H9 (cell line): ENCODE data around the gene SS18L1. TPM values are rescaled to one million over a fixed set of nuclear protein-coding genes. Genes with fewer than 3 reads are reported as not detected.

Source experiments
- DNase-seq: peaks from one replicate; pipeline ENCODE4 v3.0.0-alpha.2; 2017
- H2AFZ ChIP-seq: one replicate; pipeline ENCODE4 v1.6.1; 2013; ENCODE audit warnings: mild to moderate bottlenecking, low read length, control low read depth, moderate library complexity
- H2AK5ac ChIP-seq: 2 replicates; pipeline ENCODE4 v1.6.1; 2013; ENCODE audit warnings: low read length, control low read depth, mixed read lengths; ENCODE audit not compliant: insufficient read length
- H2BK120ac ChIP-seq: one replicate; pipeline ENCODE4 v1.6.1; 2013; ENCODE audit warnings: low read depth, mild to moderate bottlenecking, low read length, control low read depth, inconsistent platforms; ENCODE audit not compliant: poor library complexity, severe bottlenecking
- H2BK12ac ChIP-seq: 2 replicates; pipeline ENCODE4 v1.6.1; 2013; ENCODE audit warnings: low read length, control low read depth, mixed read lengths, low read depth; ENCODE audit not compliant: insufficient read length
- H2BK15ac ChIP-seq: 2 replicates; pipeline ENCODE4 v1.6.1; 2013; ENCODE audit warnings: low read depth, low read length, control low read depth
- H2BK20ac ChIP-seq: one replicate; pipeline ENCODE4 v1.6.1; 2013; ENCODE audit warnings: low read depth, mild to moderate bottlenecking, low read length, control low read depth, inconsistent platforms; ENCODE audit not compliant: poor library complexity, severe bottlenecking
- H2BK5ac ChIP-seq: 2 replicates; pipeline ENCODE4 v1.6.1; 2013; ENCODE audit warnings: low read length, control low read depth, mixed read lengths; ENCODE audit not compliant: insufficient read length
- H3K14ac ChIP-seq: 2 replicates; pipeline ENCODE4 v1.6.1; 2013; ENCODE audit warnings: low read length, control low read depth; ENCODE audit not compliant: insufficient read depth
- H3K18ac ChIP-seq: 2 replicates; pipeline ENCODE4 v1.6.1; 2013; ENCODE audit warnings: low read depth, mild to moderate bottlenecking, mixed read lengths, low read length, control low read depth; ENCODE audit not compliant: insufficient read length
- H3K23ac ChIP-seq: 2 replicates; pipeline ENCODE4 v1.6.1; 2013; ENCODE audit warnings: low read length, control low read depth, mixed read lengths, low read depth; ENCODE audit not compliant: insufficient read length
- H3K23me2 ChIP-seq: 2 replicates; pipeline ENCODE4 v1.6.1; 2013; ENCODE audit warnings: low read depth, mild to moderate bottlenecking, mixed read lengths, low read length, control low read depth; ENCODE audit not compliant: insufficient read length, poor library complexity, severe bottlenecking
- H3K27ac ChIP-seq: 2 replicates; pipeline ENCODE4 v1.5.1; 2013; ENCODE audit warnings: low read length, control low read depth, mixed read lengths, low read depth; ENCODE audit not compliant: insufficient read length
- H3K27me3 ChIP-seq: 2 replicates; pipeline ENCODE4 v1.6.1; 2013; ENCODE audit warnings: low read length, control low read depth, inconsistent platforms; ENCODE audit not compliant: insufficient read depth
- H3K4ac ChIP-seq: 2 replicates; pipeline ENCODE4 v1.6.1; 2013; ENCODE audit warnings: low read depth, mild to moderate bottlenecking, control low read depth, inconsistent platforms, low read length, moderate library complexity
- H3K4me1 ChIP-seq: 2 replicates; pipeline ENCODE4 v1.6.1; 2013; ENCODE audit warnings: low read length, control low read depth, inconsistent platforms; ENCODE audit not compliant: insufficient read depth
- H3K4me2 ChIP-seq: 2 replicates; pipeline ENCODE4 v1.6.1; 2013; ENCODE audit warnings: low read length, control low read depth, mixed read lengths; ENCODE audit not compliant: insufficient read length, insufficient read depth
- H3K56ac ChIP-seq: 2 replicates; pipeline ENCODE4 v1.6.1; 2013; ENCODE audit warnings: low read depth, mild to moderate bottlenecking, mixed read lengths, low read length, control low read depth; ENCODE audit not compliant: insufficient read length
- H3K79me1 ChIP-seq: 2 replicates; pipeline ENCODE4 v1.6.1; 2013; ENCODE audit warnings: low read depth, mild to moderate bottlenecking, moderate library complexity, low read length, control low read depth, inconsistent platforms; ENCODE audit not compliant: insufficient read depth, poor library complexity, severe bottlenecking
- H3K79me2 ChIP-seq: 2 replicates; pipeline ENCODE4 v1.6.1; 2013; ENCODE audit warnings: low read length, control low read depth, inconsistent platforms; ENCODE audit not compliant: insufficient read depth
- H3K9ac ChIP-seq: 2 replicates; pipeline ENCODE4 v1.6.1; 2013; ENCODE audit warnings: low read length, control low read depth, mixed read lengths; ENCODE audit not compliant: insufficient read length; ENCODE audit errors: extremely low read depth
- H3K9me3 ChIP-seq: one replicate; pipeline ENCODE4 v1.6.1; 2013; ENCODE audit warnings: low read depth, low read length, inconsistent platforms; ENCODE audit not compliant: control insufficient read depth
- H3T11ph ChIP-seq: one replicate; pipeline ENCODE4 v1.6.1; 2013; ENCODE audit warnings: mild to moderate bottlenecking, low read length, control low read depth, inconsistent platforms
- H4K20me1 ChIP-seq: one replicate; pipeline ENCODE4 v1.6.1; 2013; ENCODE audit not compliant: control insufficient read depth, insufficient read length, insufficient read depth
- H4K5ac ChIP-seq: 2 replicates; pipeline ENCODE4 v1.6.1; 2013; ENCODE audit warnings: low read depth, mild to moderate bottlenecking, mixed read lengths, low read length, control low read depth; ENCODE audit not compliant: insufficient read length
- H4K8ac ChIP-seq: replicated peaks from 2 replicates; pipeline ENCODE4 v1.6.1; 2013; ENCODE audit warnings: low read length, control low read depth, mixed read lengths, low read depth; ENCODE audit not compliant: insufficient read length
- H4K91ac ChIP-seq: 2 replicates; pipeline ENCODE4 v1.6.1; 2013; ENCODE audit warnings: low read depth, mild to moderate bottlenecking, moderate library complexity, mixed read lengths, low read length, control low read depth; ENCODE audit not compliant: insufficient read length
- H3K27ac Mint-ChIP-seq, 3 experiments: 2 replicates in 2 of 3; 3 replicates in 1 of 3; pipeline ENCODE4 v1.8.0; 2020 to 2021; ENCODE audit warnings: mixed read lengths in 3 of 3, mild to moderate bottlenecking in 1 of 3, moderate library complexity in 1 of 3
- H3K27me3 Mint-ChIP-seq: 2 replicates; pipeline ENCODE4 v1.8.0; 2021; ENCODE audit warnings: low read depth, mild to moderate bottlenecking, moderate library complexity, mixed read lengths
- H3K36me3 Mint-ChIP-seq, 3 experiments: 2 replicates in 2 of 3; 3 replicates in 1 of 3; pipeline ENCODE4 v1.8.0; 2020 to 2021; ENCODE audit warnings: low read depth in 3 of 3, mixed read lengths in 3 of 3; ENCODE audit not compliant: insufficient read depth in 1 of 3
- H3K4me1 Mint-ChIP-seq, 2 experiments: 2 replicates each; pipeline ENCODE4 v1.8.0; 2020; ENCODE audit warnings: mixed read lengths in 2 of 2
- H3K4me3 Mint-ChIP-seq, 2 experiments: 2 replicates in 1 of 2; 3 replicates in 1 of 2; pipeline ENCODE4 v1.8.0; 2020 to 2021; ENCODE audit warnings: mild to moderate bottlenecking in 2 of 2, mixed read lengths in 2 of 2, moderate library complexity in 1 of 2
- H3K9me3 Mint-ChIP-seq, 2 experiments: 2 replicates in 1 of 2; 3 replicates in 1 of 2; pipeline ENCODE4 v1.8.0; 2020; ENCODE audit warnings: mild to moderate bottlenecking in 2 of 2, mixed read lengths in 2 of 2, moderate library complexity in 1 of 2
- CTCF ChIP-seq: fragments of 200-600 bp; sonication (generic); conservative IDR thresholded peaks from 3 replicates; pipeline ENCODE4 v1.8.0; 2021; ENCODE audit warnings: antibody characterized with exemption, mild to moderate bottlenecking
- WGBS: extraction: QIAGEN DNeasy Blood & Tissue Kit; methylation state at CpG from one replicate; pipeline ENCODE4 v1.1.7; 2013; ENCODE audit warnings: missing lambda C conversion rate, low lambda C conversion rate, mixed read lengths; ENCODE audit not compliant: insufficient read length; ENCODE audit errors: extremely low coverage; 5-methylcytosine and 5-hydroxymethylcytosine counted together
- total RNA-seq: library from RNA; stranded (reverse); gene quantifications from 2 replicates; pipeline ENCODE4 v1.2.1, GENCODE V29; 2021

SS18L1 gene
- total RNA-seq, 1 experiment from 2014 or later = 22.2 TPM

GRCh38 chr20:62129731-62130531, 13.6 kb upstream of the SS18L1 start:
- H3K18ac ChIP-seq = no peak overlapping the region
- peaks cover 6% of the 10 kb centered on the region for H3K79me1 ChIP-seq
- H2AFZ ChIP-seq = no peak overlapping the region
- H3K27me3 Mint-ChIP-seq = no peaks in the 10 kb centered on the region
- no peaks in the 10 kb centered on the region for H3K27me3 ChIP-seq
- H3K27ac Mint-ChIP-seq = no peak overlapping the region
- H4K20me1 ChIP-seq = peaks cover 3% of the 10 kb centered on the region
- H3K27ac ChIP-seq = no peak overlapping the region
- no peak for TF ChIP-seq CTCF
- H3K9ac ChIP-seq = no peak overlapping the region
- H3K23me2 ChIP-seq = no peaks in the 10 kb centered on the region
- H4K5ac ChIP-seq = no peak overlapping the region
- no peak overlapping the region for H3K4me3 Mint-ChIP-seq
- H3K4ac ChIP-seq = no peak overlapping the region
- no peak overlapping the region for H3K23ac ChIP-seq
- WGBS = no CpG with 5 or more reads among the region's 20 CpGs
- H3K14ac ChIP-seq = no peak overlapping the region
- H3K36me3 Mint-ChIP-seq = peaks cover 68 to 100% (median 95%) of the 10 kb centered on the region in 3 experiments
- no peak for DNase-seq
- H3K79me2 ChIP-seq = no peaks in the 10 kb centered on the region; the same call in 1 of the 2 replicates
- H2AK5ac ChIP-seq = no peak overlapping the region
- no peak overlapping the region for H2BK120ac ChIP-seq
- H3K9me3 Mint-ChIP-seq = no peaks in the 10 kb centered on the region
- H3K4me1 ChIP-seq = no peaks in the 10 kb centered on the region
- no peak overlapping the region for H3K56ac ChIP-seq
- no peak overlapping the region for H2BK20ac ChIP-seq
- H2BK15ac ChIP-seq = no peak overlapping the region
- no peak overlapping the region for H4K8ac ChIP-seq
- no peak overlapping the region for H2BK12ac ChIP-seq
- H3K9me3 ChIP-seq = no peaks in the 10 kb centered on the region
- no peaks in the 10 kb centered on the region for H3K4me1 Mint-ChIP-seq
- H3T11ph ChIP-seq = no peak overlapping the region
- H2BK5ac ChIP-seq = no peak overlapping the region
- no peak overlapping the region for H3K4me2 ChIP-seq
- H4K91ac ChIP-seq = no peak overlapping the region
